GM18909 (cell line): ENCODE measurements around the gene MARCHF11.

ENCODE experiments used
- ATAC-seq: cut with Tn5 transposase; IDR thresholded peaks from one replicate; pipeline ENCODE4 v1.9.1; 2021; ENCODE audit warnings: mild to moderate bottlenecking; ENCODE audit not compliant: unreplicated experiment, poor library complexity

MARCHF11 gene

DNA sequence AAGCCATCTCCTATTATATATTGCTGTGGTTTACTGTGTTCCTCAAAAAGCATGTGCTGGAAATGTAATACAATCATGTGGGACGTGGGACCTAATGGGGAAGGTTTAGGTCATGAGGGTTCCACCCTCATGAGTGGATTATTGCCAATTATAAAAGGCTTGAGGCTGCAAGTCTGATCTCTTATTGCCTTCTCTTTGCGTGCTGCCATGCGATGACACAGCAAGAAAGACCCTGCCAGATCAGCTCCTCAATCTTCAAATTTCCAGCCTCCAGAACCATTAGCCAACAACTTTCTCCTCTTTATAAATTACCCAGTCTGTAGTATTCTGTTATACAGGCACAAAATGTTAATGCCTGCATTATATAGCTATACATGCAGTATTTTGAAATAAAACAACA is 45.4 kb downstream of the MARCHF11 start:
- no peak for ATAC-seq

GRCh38 chr5:16131878-16132277 is 47.7 kb downstream of the MARCHF11 start:
- no peak for ATAC-seq

GRCh38 chr5:16128944-16129343 is 50.6 kb downstream of the MARCHF11 start:
- no peak for ATAC-seq

DNA sequence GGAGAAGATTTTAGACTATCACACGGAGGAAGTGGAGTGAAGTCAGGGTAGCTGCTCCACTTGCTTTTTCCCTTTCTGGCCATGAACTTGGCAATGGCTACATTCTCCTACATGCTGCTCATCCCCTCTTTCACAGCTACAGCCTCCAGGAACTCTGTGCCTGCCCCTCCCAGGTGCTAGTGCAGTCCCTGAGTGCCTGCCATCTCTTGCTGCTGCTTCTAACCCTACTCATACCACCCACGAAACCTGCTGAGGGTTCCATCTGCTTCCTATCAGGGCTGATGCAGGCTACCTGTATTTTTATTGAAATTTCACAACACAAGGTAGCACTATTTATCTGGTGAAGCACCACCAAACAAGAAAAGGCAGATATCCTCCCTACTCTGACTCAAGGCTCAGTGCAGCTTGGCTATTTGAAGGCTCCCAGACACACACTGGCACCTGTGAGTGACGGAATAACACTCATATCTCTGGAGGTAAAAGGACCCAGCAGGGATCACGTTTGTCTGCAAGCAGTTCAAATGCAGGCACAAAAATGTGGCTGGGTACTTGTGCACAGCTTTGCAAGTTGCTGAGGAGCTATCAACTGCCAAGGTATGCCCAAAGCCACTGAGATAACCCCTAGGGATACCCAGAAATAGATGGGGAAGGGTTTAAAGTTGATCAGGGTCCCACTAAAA is 51.6 kb downstream of the MARCHF11 start:
- no peak for ATAC-seq

GRCh38 chr5:16120579-16120978 is 59.0 kb downstream of the MARCHF11 start:
- no peak for ATAC-seq

- ATAC-seq = no peak
These were observed 59.8 kb downstream of the MARCHF11 start for GRCh38 chr5:16119790-16120189.

GRCh38 chr5:16115140-16115539 is 64.5 kb downstream of the MARCHF11 start:
- no peak for ATAC-seq

DNA sequence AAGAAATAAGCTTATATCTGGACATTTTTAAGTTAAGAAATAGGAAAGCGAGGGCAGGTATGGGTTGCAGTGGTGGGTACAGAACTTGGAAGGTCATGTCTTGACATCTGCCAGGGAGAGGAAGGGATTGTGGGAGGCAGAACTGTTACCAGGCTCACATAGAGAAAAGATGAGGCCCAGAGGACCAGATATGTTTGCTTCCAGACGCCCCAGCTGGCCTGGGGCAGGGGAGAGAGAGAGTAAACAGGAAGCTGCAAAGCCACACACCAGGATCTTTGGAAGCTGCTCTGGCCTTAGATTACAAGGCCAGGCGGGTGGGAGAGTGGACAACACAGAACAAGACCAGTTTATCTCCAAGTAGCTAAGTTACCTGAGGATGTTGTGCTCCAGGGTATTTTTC is 71.2 kb downstream of the MARCHF11 start:
- ATAC-seq = no peak

DNA sequence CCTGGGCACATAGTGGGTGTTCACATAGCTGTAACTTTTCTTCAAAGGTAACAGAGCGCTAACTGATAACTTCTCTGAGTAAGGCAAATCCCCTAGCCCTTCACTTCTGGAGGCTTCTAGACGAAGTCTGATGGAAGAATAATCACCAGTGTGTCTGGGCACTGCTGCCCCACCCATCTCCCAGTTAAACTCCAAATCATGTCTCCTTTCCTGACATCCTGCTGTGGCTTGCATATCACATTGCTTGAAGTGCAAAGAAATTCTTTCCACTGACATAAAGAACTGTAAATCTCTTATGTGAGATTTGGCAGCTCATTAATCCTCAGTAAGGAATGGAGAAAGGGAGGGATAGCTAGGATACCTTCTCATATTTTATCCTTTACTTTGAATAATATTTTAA is 74.6 kb downstream of the MARCHF11 start:
- ATAC-seq = no peak

DNA sequence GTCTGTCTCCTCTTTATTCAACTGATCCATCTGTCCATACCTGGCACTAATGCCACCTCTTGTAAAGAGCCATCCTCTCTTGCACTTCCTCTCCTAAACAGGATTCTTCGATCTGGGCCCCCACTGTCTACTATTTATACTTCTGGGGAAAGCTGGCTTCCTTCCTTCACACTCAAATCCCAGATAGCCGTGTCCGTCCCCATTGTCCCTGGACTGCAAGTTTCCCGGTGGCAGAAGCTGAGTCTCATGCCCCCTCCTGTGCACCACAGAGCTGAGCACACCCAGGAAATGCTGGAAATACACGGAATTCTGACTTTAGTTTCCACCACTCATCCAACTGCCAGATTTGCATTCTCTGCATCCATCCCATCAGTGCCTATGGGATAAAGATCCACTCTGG is 84.0 kb downstream of the MARCHF11 start:
- no peak for ATAC-seq

DNA sequence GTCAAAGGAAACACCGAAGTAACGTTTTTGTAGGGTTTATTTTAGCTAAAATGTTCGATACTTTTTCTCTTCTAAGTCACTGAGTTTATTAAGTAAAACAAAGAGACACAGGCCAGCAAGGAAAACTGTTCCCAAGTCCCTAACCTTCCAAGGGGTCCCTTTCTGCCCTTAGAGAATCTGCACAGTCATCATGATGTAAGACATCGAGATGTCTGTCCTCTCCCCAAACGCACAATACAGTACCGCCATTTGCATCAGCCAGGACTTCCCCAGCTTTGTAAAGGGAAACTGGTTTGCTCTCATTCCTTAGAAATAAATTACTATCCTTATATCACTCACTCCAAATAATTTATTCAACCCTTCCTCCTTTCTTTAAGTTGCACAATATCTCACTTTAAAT is 89.3 kb downstream of the MARCHF11 start:
- no peak for ATAC-seq

DNA sequence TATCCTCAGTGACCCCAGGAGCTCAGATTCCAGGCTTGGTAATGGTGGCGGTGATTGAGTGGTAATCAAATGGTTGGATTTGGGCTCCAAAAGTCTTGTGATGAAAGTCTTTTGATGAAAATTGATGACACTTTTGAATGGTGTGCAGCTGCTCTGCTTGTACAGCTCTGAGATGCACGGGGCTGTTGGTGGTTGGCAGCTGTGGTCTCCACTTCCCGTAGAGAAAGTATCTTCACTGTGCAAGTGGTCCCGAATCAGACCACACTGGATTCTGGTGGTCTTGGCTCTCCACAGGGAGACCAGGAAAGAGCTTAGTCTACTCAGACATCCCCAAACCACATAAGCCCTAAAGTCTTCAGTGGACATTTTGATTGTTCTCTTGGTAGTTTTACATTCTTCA is 96.6 kb downstream of the MARCHF11 start:
- no peak for ATAC-seq

DNA sequence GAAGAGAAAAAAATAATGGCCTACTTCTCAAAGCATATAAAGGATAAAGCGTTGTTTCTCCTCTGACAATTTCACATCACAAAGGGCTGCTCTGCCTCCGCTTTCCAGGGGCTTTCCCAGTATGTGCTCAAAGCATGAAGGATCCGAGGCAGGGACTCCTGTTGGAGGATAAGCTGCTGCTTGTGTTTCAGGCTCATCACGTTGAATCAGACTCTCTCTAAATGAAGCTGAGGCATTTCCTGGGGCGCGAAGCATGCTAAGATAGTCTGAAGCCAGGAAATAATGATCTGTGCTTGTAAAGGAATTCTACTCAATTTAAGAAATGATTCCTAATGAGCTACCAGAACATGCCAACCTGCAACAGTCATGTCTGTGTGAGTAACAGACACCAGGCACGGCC is 97.5 kb downstream of the MARCHF11 start:
- ATAC-seq = no peak

DNA sequence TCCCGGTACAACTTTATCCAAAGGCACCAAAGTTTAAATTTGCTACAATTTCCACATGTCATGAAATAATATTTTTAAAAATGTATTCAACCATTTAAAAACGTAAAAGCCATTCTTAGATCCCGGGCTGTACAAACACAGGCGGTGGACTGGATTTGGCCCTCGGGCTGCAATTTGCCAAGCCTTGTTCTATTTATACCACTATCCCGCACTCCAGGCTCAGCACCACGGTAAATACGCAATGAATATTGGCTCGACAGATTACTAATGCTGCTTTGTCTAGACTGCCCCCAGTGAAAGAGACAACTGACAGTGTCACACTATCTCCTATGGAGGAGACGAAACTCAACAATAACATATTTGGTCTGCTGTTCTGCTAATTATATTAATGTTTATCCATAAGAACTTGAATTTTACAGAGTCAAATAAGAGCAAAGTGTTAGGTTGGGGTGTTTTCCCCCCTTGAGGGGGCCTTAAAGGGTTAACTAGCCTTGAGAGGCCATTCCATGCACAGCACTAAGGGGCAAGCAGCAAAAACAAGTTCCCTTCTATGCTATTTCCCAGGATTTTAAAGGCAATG is 98.1 kb downstream of the MARCHF11 start:
- no peak for ATAC-seq

GRCh38 chr5:16076657-16077056 is 102.9 kb downstream of the MARCHF11 start:
- no peak for ATAC-seq

DNA sequence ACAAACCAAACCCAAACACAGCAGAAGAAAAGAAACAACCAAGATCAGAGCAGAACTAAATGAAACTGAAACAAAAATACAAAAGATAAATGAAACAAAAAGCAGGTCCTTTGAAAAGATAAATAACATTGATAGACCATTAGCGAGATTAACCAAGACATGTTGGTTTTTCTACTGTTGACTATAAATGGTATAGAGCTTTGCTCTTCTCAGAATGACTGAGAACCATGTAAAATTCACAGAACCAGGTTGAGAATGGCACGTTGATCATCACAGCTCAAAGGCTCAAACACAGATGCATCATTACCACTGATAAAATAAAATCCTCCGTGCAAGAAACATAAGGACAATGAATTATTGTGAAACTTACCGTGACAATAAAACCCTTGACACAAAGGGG is 105.2 kb downstream of the MARCHF11 start:
- no peak for ATAC-seq

GRCh38 chr5:16072616-16073015 is 107.0 kb downstream of the MARCHF11 start:
- ATAC-seq = no peak

GRCh38 chr5:16067415-16067814 is 112.2 kb downstream of the MARCHF11 start:
- ATAC-seq = no peak

- ATAC-seq = no peak
These were observed 112.8 kb downstream of the MARCHF11 start for GRCh38 chr5:16066810-16067209.

GRCh38 chr5:16066320-16066719 is 113.3 kb downstream of the MARCHF11 start:
- no peak for ATAC-seq

DNA sequence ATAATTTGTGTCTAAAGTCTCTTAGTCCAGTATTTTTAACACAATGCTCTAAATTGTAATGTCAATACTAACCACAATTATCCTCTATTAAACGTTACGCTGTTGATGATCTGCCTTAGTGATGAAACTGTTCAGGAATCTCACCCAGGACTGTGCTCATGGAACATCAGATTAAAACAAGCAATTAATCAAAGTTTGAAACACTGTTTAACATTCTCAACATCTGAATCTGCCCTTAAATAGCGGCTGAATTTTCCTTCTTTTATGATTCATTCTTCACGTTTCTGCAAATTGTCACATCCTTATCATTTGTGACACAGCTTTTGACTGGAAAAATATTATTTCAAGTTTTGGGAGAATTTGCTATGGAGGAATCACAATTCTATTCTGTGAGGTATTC is 113.8 kb downstream of the MARCHF11 start:
- no peak for ATAC-seq

- no peak for ATAC-seq
These were observed 115.3 kb downstream of the MARCHF11 start for GRCh38 chr5:16064135-16064893.
